Measurements from ENCODE around the gene DCTD.

The DCTD gene

DNA sequence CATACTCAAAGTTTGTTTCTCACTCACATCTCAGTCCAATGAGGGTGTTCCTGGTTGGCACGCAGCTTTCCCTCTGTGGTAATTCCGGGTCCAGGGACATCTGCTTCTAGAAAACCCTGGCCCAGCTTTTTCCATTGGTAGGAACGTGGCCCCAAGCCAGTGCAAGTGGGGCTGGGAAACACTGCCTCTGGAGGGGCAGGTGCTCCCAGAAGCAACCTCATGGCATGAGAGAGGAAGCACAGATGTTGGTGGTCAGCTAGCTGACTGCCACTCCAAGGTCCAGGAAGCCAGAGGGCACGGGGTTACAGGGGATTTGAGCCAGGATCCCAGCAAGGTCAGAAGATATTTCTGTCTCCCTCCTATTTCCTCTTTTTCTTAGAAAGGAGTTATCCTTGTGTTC lies 47.5 kb downstream of the DCTD start:
- no peaks in the 10 kb centered on the region for H3K79me2 ChIP-seq (ENCODE audit: low read length)
- H3K9me2 ChIP-seq (replicated peaks; ENCODE audit: insufficient read depth, low read length), result no peaks in the 10 kb centered on the region
- H3K4me3 ChIP-seq (ENCODE audit: low read length), result no peak overlapping the region
- TF ChIP-seq CTCF (IDR thresholded peaks at IDR 0.05; ENCODE audit: low read length) (no peak), EZH2 (optimal IDR thresholded peaks at IDR 0.05; ENCODE audit: low read depth, low read length) (no peak), EZH2phosphoT487 (IDR thresholded peaks at IDR 0.05; ENCODE audit: low read length) (no peak)
- H3K36me3 ChIP-seq (replicated peaks; ENCODE audit: insufficient read depth, low read length), result no peaks in the 10 kb centered on the region
- no peaks in the 10 kb centered on the region for H4K20me1 ChIP-seq (ENCODE audit: insufficient read depth, low read length)
- H3K9ac ChIP-seq (ENCODE audit: low read length), result no peak overlapping the region
- H3F3A ChIP-seq (ENCODE audit: insufficient read depth, low read length), result no peaks in the 10 kb centered on the region
- H3K4me2 ChIP-seq (ENCODE audit: low read depth, low read length), result no peak overlapping the region
- H3K4me1 ChIP-seq (ENCODE audit: low read length), result no peaks in the 10 kb centered on the region
- no peaks in the 10 kb centered on the region for H3K9me3 ChIP-seq (replicated peaks; ENCODE audit: insufficient read depth, low read length)
- H3K27ac ChIP-seq (ENCODE audit: low read length), result no peak overlapping the region
- no peak overlapping the region for H2AFZ ChIP-seq (ENCODE audit: low read length)
- no peaks in the 10 kb centered on the region for H3K27me3 ChIP-seq (replicated peaks; ENCODE audit: insufficient read depth, low read length)
- no peak for DNase-seq

GRCh38 chr4:182866746-182867145 lies 50.4 kb downstream of the DCTD start:
- no peaks in the 10 kb centered on the region for H3K79me2 ChIP-seq (ENCODE audit: low read length)
- no peaks in the 10 kb centered on the region for H3K4me1 ChIP-seq (ENCODE audit: low read length)
- no peak overlapping the region for H3K27ac ChIP-seq (ENCODE audit: low read length)
- no peaks in the 10 kb centered on the region for H4K20me1 ChIP-seq (ENCODE audit: insufficient read depth, low read length)
- TF ChIP-seq EZH2phosphoT487 (IDR thresholded peaks at IDR 0.05; ENCODE audit: low read length), result no peak
- no peak for TF ChIP-seq CTCF (IDR thresholded peaks at IDR 0.05; ENCODE audit: low read length)
- no peak for TF ChIP-seq EZH2 (optimal IDR thresholded peaks at IDR 0.05; ENCODE audit: low read depth, low read length)
- H3K9ac ChIP-seq (ENCODE audit: low read length), result no peak overlapping the region
- H2AFZ ChIP-seq (ENCODE audit: low read length), result no peak overlapping the region
- DNase-seq, result no peak
- no peak overlapping the region for H3K4me3 ChIP-seq (ENCODE audit: low read length)
- no peak overlapping the region for H3K4me2 ChIP-seq (ENCODE audit: low read depth, low read length)
- no peaks in the 10 kb centered on the region for H3F3A ChIP-seq (ENCODE audit: insufficient read depth, low read length)
- no peaks in the 10 kb centered on the region for H3K36me3 ChIP-seq (replicated peaks; ENCODE audit: insufficient read depth, low read length)
- no peaks in the 10 kb centered on the region for H3K9me3 ChIP-seq (replicated peaks; ENCODE audit: insufficient read depth, low read length)
- no peaks in the 10 kb centered on the region for H3K27me3 ChIP-seq (replicated peaks; ENCODE audit: insufficient read depth, low read length)
- H3K9me2 ChIP-seq (replicated peaks; ENCODE audit: insufficient read depth, low read length), result no peaks in the 10 kb centered on the region

GRCh38 chr4:182863501-182863900 lies 53.7 kb downstream of the DCTD start:
- H3K4me2 ChIP-seq (ENCODE audit: low read depth, low read length), result no peak overlapping the region
- no peaks in the 10 kb centered on the region for H3F3A ChIP-seq (ENCODE audit: insufficient read depth, low read length)
- no peak for DNase-seq
- H3K36me3 ChIP-seq (replicated peaks; ENCODE audit: insufficient read depth, low read length), result no peaks in the 10 kb centered on the region
- no peak overlapping the region for H3K4me3 ChIP-seq (ENCODE audit: low read length)
- H4K20me1 ChIP-seq (ENCODE audit: insufficient read depth, low read length), result no peaks in the 10 kb centered on the region
- H3K9me3 ChIP-seq (replicated peaks; ENCODE audit: insufficient read depth, low read length), result no peaks in the 10 kb centered on the region
- H3K9me2 ChIP-seq (replicated peaks; ENCODE audit: insufficient read depth, low read length), result no peaks in the 10 kb centered on the region
- no peaks in the 10 kb centered on the region for H3K79me2 ChIP-seq (ENCODE audit: low read length)
- H3K27ac ChIP-seq (ENCODE audit: low read length), result no peak overlapping the region
- no peaks in the 10 kb centered on the region for H3K27me3 ChIP-seq (replicated peaks; ENCODE audit: insufficient read depth, low read length)
- H3K9ac ChIP-seq (ENCODE audit: low read length), result no peak overlapping the region
- H2AFZ ChIP-seq (ENCODE audit: low read length), result no peak overlapping the region
- TF ChIP-seq EZH2 (optimal IDR thresholded peaks at IDR 0.05; ENCODE audit: low read depth, low read length), result no peak
- no peak for TF ChIP-seq EZH2phosphoT487 (IDR thresholded peaks at IDR 0.05; ENCODE audit: low read length)
- no peak for TF ChIP-seq CTCF (IDR thresholded peaks at IDR 0.05; ENCODE audit: low read length)
- no peaks in the 10 kb centered on the region for H3K4me1 ChIP-seq (ENCODE audit: low read length)

Data from MM.1S (cell line).